ENCODE measurements around the gene CD53. TPM values are rescaled to one million over a fixed set of nuclear protein-coding genes. Genes with fewer than 3 reads are reported as not detected.
A peak's percentile ranks its signal among the peaks of the same experiment; 100 is the strongest.

The CD53 gene
- total and polyA plus RNA-seq, 9 of the 15 experiments (the other 6 are each of a cell fraction or from before 2014, with no cell fraction given) = 63.5 to 220 (median 131) TPM

- TF ChIP-seq E2F3 (CRISPR knock-in tag; IDR thresholded peaks at IDR 0.05) = 0 out of 2 replicates have a peak, but pooled peaks have one; percentile 24
- no peak for TF ChIP-seq YBX1 (IDR thresholded peaks at IDR 0.05)
- TF ChIP-seq MTA2 (IDR thresholded peaks at IDR 0.05; ENCODE audit: low read depth) = peak; percentile 31; the same call in 1 of the 2 replicates
- no peak for TF ChIP-seq MCM7 (IDR thresholded peaks at IDR 0.05)
- TF ChIP-seq KDM4B (IDR thresholded peaks at IDR 0.05; ENCODE audit: borderline replicate concordance in 2 of 2, low read depth in 1 of 2) = no peak
- TF ChIP-seq, protein P1, sequence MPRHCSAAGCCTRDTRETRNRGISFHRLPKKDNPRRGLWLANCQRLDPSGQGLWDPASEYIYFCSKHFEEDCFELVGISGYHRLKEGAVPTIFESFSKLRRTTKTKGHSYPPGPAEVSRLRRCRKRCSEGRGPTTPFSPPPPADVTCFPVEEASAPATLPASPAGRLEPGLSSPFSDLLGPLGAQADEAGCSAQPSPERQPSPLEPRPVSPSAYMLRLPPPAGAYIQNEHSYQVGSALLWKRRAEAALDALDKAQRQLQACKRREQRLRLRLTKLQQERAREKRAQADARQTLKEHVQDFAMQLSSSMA (CRISPR knock-in tag; IDR thresholded peaks at IDR 0.05) = no peak
- TF ChIP-seq NCOA1 (IDR thresholded peaks at IDR 0.05; ENCODE audit: low read depth) = no peak
- TF ChIP-seq MYNN (IDR thresholded peaks at IDR 0.05) = peak; percentile 92
- TF ChIP-seq MYNN (CRISPR knock-in tag; IDR thresholded peaks at IDR 0.05) = no peak
- no peak for TF ChIP-seq ZNF780A (CRISPR knock-in tag; IDR thresholded peaks at IDR 0.05)
- TF ChIP-seq BRD9 (IDR thresholded peaks at IDR 0.05; ENCODE audit: low read depth, partially characterized antibody) = peak; percentile 83
- TF ChIP-seq PRMT5 (CRISPR knock-in tag; IDR thresholded peaks at IDR 0.05) = no peak
- no peak for TF ChIP-seq CCAR2 (IDR thresholded peaks at IDR 0.05; ENCODE audit: low read depth, low read length)
- TF ChIP-seq, protein P2, sequence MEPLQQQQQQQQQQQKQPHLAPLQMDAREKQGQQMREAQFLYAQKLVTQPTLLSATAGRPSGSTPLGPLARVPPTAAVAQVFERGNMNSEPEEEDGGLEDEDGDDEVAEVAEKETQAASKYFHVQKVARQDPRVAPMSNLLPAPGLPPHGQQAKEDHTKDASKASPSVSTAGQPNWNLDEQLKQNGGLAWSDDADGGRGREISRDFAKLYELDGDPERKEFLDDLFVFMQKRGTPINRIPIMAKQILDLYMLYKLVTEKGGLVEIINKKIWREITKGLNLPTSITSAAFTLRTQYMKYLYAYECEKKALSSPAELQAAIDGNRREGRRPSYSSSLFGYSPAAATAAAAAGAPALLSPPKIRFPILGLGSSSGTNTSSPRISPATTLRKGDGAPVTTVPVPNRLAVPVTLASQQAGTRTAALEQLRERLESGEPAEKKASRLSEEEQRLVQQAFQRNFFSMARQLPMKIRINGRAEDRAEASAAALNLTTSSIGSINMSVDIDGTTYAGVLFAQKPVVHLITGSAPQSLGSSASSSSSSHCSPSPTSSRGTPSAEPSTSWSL (CRISPR knock-in tag; IDR thresholded peaks at IDR 0.05; ENCODE audit: borderline replicate concordance) = no peak
- no peak for TF ChIP-seq STAG1 (CRISPR knock-in tag; IDR thresholded peaks at IDR 0.05; ENCODE audit: borderline replicate concordance)
- TF ChIP-seq PCBP1 (IDR thresholded peaks at IDR 0.05; ENCODE audit: low read depth, low read length, poor library complexity, severe bottlenecking) = no peak
- no peak for TF ChIP-seq SRSF3 (IDR thresholded peaks at IDR 0.05; ENCODE audit: insufficient read depth, low read length)
- TF ChIP-seq ZFP36 (IDR thresholded peaks at IDR 0.05; ENCODE audit: low read depth, low read length, partially characterized antibody) = no peak
- no peak for TF ChIP-seq HDAC6 (IDR thresholded peaks at IDR 0.05; ENCODE audit: low read depth, low read length)
- peak; percentile 92 for TF ChIP-seq FOSL1 (tag; conservative IDR thresholded peaks at IDR 0.05)
- TF ChIP-seq ZNF197 (CRISPR knock-in tag; IDR thresholded peaks at IDR 0.05; ENCODE audit: low read depth) = 0 out of 2 replicates have a peak, but pooled peaks have one; percentile 51
- TF ChIP-seq SMC3 (conservative IDR thresholded peaks at IDR 0.05; ENCODE audit: insufficient read depth, low read depth, low read length) = no peak
- no peak for TF ChIP-seq SNRNP70 (optimal IDR thresholded peaks at IDR 0.05; ENCODE audit: low read depth, low read length)
- TF ChIP-seq MYC (IDR thresholded peaks at IDR 0.05; ENCODE audit: low read depth, low read length) = peak; percentile 34
- no peak for TF ChIP-seq MYC (CRISPR knock-in tag; IDR thresholded peaks at IDR 0.05; ENCODE audit: borderline replicate concordance, low read depth)
- no peak for TF ChIP-seq STAT5B (CRISPR knock-in tag; IDR thresholded peaks at IDR 0.05)
- no peak for TF ChIP-seq CHD4 (IDR thresholded peaks at IDR 0.05; ENCODE audit: insufficient read depth, insufficient replicate concordance, low read depth, low read length, poor library complexity, severe bottlenecking)
- TF ChIP-seq POLR3A (IDR thresholded peaks at IDR 0.05; ENCODE audit: borderline replicate concordance, extremely low read depth, insufficient read depth, insufficient read length) = no peak
Observed at GRCh38 chr1:110916669-110917306, 43.8 kb downstream of the CD53 start (continued).

Data from K562 (cell line).